IMR-90 (cell line): ENCODE data around the gene OPTC. TPM values are rescaled to one million over a fixed set of nuclear protein-coding genes. Genes with fewer than 3 reads are reported as not detected.

ENCODE experiments used
- ATAC-seq: fragments of 200-7000 bp; cut with Tn5 transposase; 2 replicates; pipeline ENCODE4 v1.9.1; 2020; ENCODE audit warnings: low read depth, mild to moderate bottlenecking, moderate library complexity
- BruUV-seq: library from RNA; stranded (reverse); fragments of 400-500 nt; replicated peaks from 2 replicates; lab custom pipeline; 2021; lab: Mats Ljungman, UMichigan
- CTCF ChIA-PET: fragments of 300-600 bp; formaldehyde crosslinking; extraction: SDS; loops from one replicate; lab custom pipeline; 2021; ENCODE audit warnings: antibody characterized with exemption; lab: Yijun Ruan, JAX
- POLR2A ChIA-PET: fragments of 300-600 bp; sonication (Branson Sonifier 250); formaldehyde crosslinking; loops from one replicate; lab custom pipeline; 2022; ENCODE audit warnings: antibody characterized with exemption; ENCODE audit not compliant: unreplicated experiment; lab: Charles Lee
- DNase-seq: peaks from one replicate; pipeline ENCODE4 v3.0.0; 2013
- H2AFZ ChIP-seq: replicated peaks from 2 replicates; pipeline ENCODE3; 2013; ENCODE audit warnings: low read length, mild to moderate bottlenecking; ENCODE audit not compliant: poor library complexity
- H2AK5ac ChIP-seq: 2 replicates; pipeline ENCODE4 v1.6.1; 2013; ENCODE audit warnings: low read depth, low read length, inconsistent platforms
- H2AK9ac ChIP-seq: replicated peaks from 2 replicates; pipeline ENCODE3; 2013; ENCODE audit warnings: mild to moderate bottlenecking, low read depth, low read length, moderate library complexity; ENCODE audit not compliant: poor library complexity
- H2BK120ac ChIP-seq: 2 replicates; pipeline ENCODE4 v1.6.1; 2013; ENCODE audit warnings: low read depth, low read length, inconsistent platforms
- H2BK15ac ChIP-seq: 3 replicates; pipeline ENCODE4 v1.6.1; 2013; ENCODE audit warnings: low read depth, low read length, inconsistent platforms
- H2BK20ac ChIP-seq: 2 replicates; pipeline ENCODE4 v1.6.1; 2013; ENCODE audit warnings: low read depth, mild to moderate bottlenecking, inconsistent platforms, low read length, moderate library complexity
- H2BK5ac ChIP-seq: 2 replicates; pipeline ENCODE4 v1.6.1; 2013; ENCODE audit warnings: mild to moderate bottlenecking, low read depth, low read length, inconsistent platforms; ENCODE audit not compliant: poor library complexity, severe bottlenecking
- H3K14ac ChIP-seq: replicated peaks from 2 replicates; pipeline ENCODE4 v1.6.1; 2013; ENCODE audit warnings: low read depth, low read length, inconsistent platforms
- H3K18ac ChIP-seq: 2 replicates; pipeline ENCODE4 v1.6.1; 2013; ENCODE audit warnings: low read depth, low read length, control low read depth
- H3K23ac ChIP-seq: 2 replicates; pipeline ENCODE4 v1.6.1; 2013; ENCODE audit warnings: low read depth, low read length, inconsistent platforms
- H3K27ac ChIP-seq: 2 replicates; pipeline ENCODE4 v1.5.1; 2013; ENCODE audit warnings: mild to moderate bottlenecking, control low read depth, low read length; ENCODE audit not compliant: insufficient read depth
- H3K27me3 ChIP-seq: 2 replicates; pipeline ENCODE4 v1.6.1; 2013; ENCODE audit warnings: low read length; ENCODE audit not compliant: control insufficient read depth, insufficient read depth
- H3K36me3 ChIP-seq: 2 replicates; pipeline ENCODE4 v1.6.1; 2013; ENCODE audit warnings: low read length, mixed read lengths; ENCODE audit not compliant: control insufficient read depth, insufficient read depth
- H3K4ac ChIP-seq: 2 replicates; pipeline ENCODE4 v1.6.1; 2013; ENCODE audit warnings: low read depth, low read length, inconsistent platforms
- H3K4me1 ChIP-seq: 2 replicates; pipeline ENCODE4 v1.6.1; 2013; ENCODE audit warnings: low read length, mixed read lengths; ENCODE audit not compliant: control insufficient read depth, insufficient read depth
- H3K4me2 ChIP-seq: 2 replicates; pipeline ENCODE4 v1.6.1; 2013; ENCODE audit warnings: low read depth, mild to moderate bottlenecking, control low read depth, low read length, moderate library complexity
- H3K4me3 ChIP-seq: 2 replicates; pipeline ENCODE4 v1.5.1; 2013; ENCODE audit warnings: low read depth, mild to moderate bottlenecking, control low read depth, low read length, moderate library complexity; ENCODE audit not compliant: insufficient read depth
- H3K56ac ChIP-seq: 2 replicates; pipeline ENCODE4 v1.6.1; 2013; ENCODE audit warnings: low read length, inconsistent platforms; ENCODE audit not compliant: insufficient read depth; ENCODE audit errors: extremely low read depth
- H3K79me1 ChIP-seq, 2 experiments: 2 replicates each; pipeline ENCODE4 v1.6.1; 2013; ENCODE audit warnings: low read length in 2 of 2, inconsistent platforms in 1 of 2, low read depth in 1 of 2
- H3K9ac ChIP-seq: 2 replicates; pipeline ENCODE4 v1.6.1; 2013; ENCODE audit warnings: low read depth, low read length, control low read depth
- H3K9me1 ChIP-seq: 2 replicates; pipeline ENCODE4 v1.6.1; 2013; ENCODE audit warnings: low read length, inconsistent platforms; ENCODE audit not compliant: insufficient read depth
- H3K9me3 ChIP-seq: 2 replicates; pipeline ENCODE4 v1.6.1; 2013; ENCODE audit warnings: low read length; ENCODE audit not compliant: control insufficient read depth, insufficient read depth
- H4K20me1 ChIP-seq: 2 replicates; pipeline ENCODE4 v1.6.1; 2013; ENCODE audit warnings: low read length, inconsistent platforms; ENCODE audit not compliant: insufficient read depth
- H4K5ac ChIP-seq: 2 replicates; pipeline ENCODE4 v1.6.1; 2013; ENCODE audit warnings: mild to moderate bottlenecking, low read depth, low read length, control low read depth
- H4K8ac ChIP-seq, 2 experiments: 2 replicates each; pipeline ENCODE4 v1.6.1; 2013; ENCODE audit warnings: low read depth in 2 of 2, low read length in 2 of 2, control low read depth in 1 of 2, inconsistent platforms in 1 of 2
- H4K91ac ChIP-seq: 2 replicates; pipeline ENCODE4 v1.6.1; 2013; ENCODE audit warnings: low read depth, low read length, inconsistent platforms; ENCODE audit not compliant: insufficient read depth
- RAD21 ChIP-seq: IDR thresholded peaks from 2 replicates; pipeline ENCODE4 v1.6.1; 2012; ENCODE audit warnings: low read length, improper control_type of control experiment
- WGBS, 2 experiments: methylation state at CpG; one replicate each; pipeline versions ENCODE4 v1.1.5 to v1.1.7; 2013; ENCODE audit warnings: missing lambda C conversion rate in 2 of 2; ENCODE audit not compliant: insufficient read length in 1 of 2; ENCODE audit errors: extremely low coverage in 2 of 2; 5-methylcytosine and 5-hydroxymethylcytosine counted together
- dilution Hi-C: fragments of 300-500 bp; cut with HindIII; formaldehyde crosslinking; loops from one replicate; pipeline ENCODE4 v1.14.3; 2018; ENCODE audit warnings: low sequenced_read_pairs; ENCODE audit not compliant: unreplicated experiment
- in situ Hi-C: fragments of 300-500 bp; cut with MboI; formaldehyde crosslinking; loops from 3 replicates; pipeline ENCODE4 v1.14.3; 2019; ENCODE audit warnings: low sequenced_read_pairs, inconsistent platforms, mixed read lengths
- intact Hi-C: fragments of 100-400 bp; cut with micrococcal nuclease; formaldehyde crosslinking; loops from 2 replicates; pipeline ENCODE4 v1.10.0; 2022
- polyA plus RNA-seq, 3 experiments: library from polyadenylated mRNA; depleted of rRNA; stranded (reverse); fragments of >200 nt; gene quantifications; 2 replicates each; pipeline ENCODE4 v1.2.3, GENCODE V29; 2012; ENCODE audit warnings: low replicate concordance in 1 of 3
- total RNA-seq: library from RNA; depleted of rRNA; stranded (reverse); fragments of >200 nt; gene quantifications from 2 replicates; pipeline ENCODE4 v1.2.3, GENCODE V29; 2012

OPTC gene
- total and polyA plus RNA-seq, 2 of the 4 experiments (the other 2 are of a cell fraction) = not detected

GRCh38 chr1:203512517-203512847, 18.5 kb downstream of the OPTC start:
- dilution Hi-C loops = no loop called here
- Histone ChIP-seq H3K18ac (peak overlapping the region; percentile 85), H3K9me3 (no peaks in the 10 kb centered on the region), H3K14ac (peak overlapping the region; percentile 96), H2AK9ac (peak overlapping the region; percentile 99), H2AFZ (peak overlapping the region; percentile 77), H3K4me3 (no peak overlapping the region), H3K79me1 (peaks cover 10 to 53% of the 10 kb centered on the region in 2 experiments; a peak in 3 of 4 replicates), H3K4me1 (peaks cover 38% of the 10 kb centered on the region), H2BK15ac (peak overlapping the region; percentile 98), H4K8ac (peak overlapping the region; percentile 87 to 95), H2BK120ac (peak overlapping the region; percentile 99), H3K4me2 (peak overlapping the region; percentile 49), H3K27ac (peak overlapping the region; percentile 93), H3K23ac (peak overlapping the region; percentile 91), H3K36me3 (no peaks in the 10 kb centered on the region), H3K27me3 (no peaks in the 10 kb centered on the region), H2BK20ac (peak overlapping the region; percentile 98), H4K5ac (peak overlapping the region; percentile 88), H3K56ac (peak overlapping the region; percentile 91), H4K20me1 (no peaks in the 10 kb centered on the region), H3K9ac (peak overlapping the region; percentile 66), H4K91ac (peak overlapping the region; percentile 99), H3K4ac (peak overlapping the region; percentile 99), H2BK5ac (peak overlapping the region; percentile 98), H3K9me1 (peaks cover 40% of the 10 kb centered on the region), H2AK5ac (peak overlapping the region; percentile 99)
- CTCF ChIA-PET = no interaction called here
- ATAC-seq = no peak; the same call in 1 of the 2 replicates
- POLR2A ChIA-PET = no interaction called here
- WGBS, 2 experiments = 0% methylated on average over 1 of the region's 1 CpG; no CpG with 5 or more reads in 1 of the 2 experiments
- no TSS peak for BruUV-seq
- DNase-seq = no peak
- in situ Hi-C loops = no loop called here
- no peak for TF ChIP-seq RAD21
- intact Hi-C loops = loop anchor here (2.0 kb wide), 1 partner anchor 44 kb away; no protein-coding TSS in a partner anchor
